HFFc6 (cell line): ENCODE results near the gene MAP3K3. TPM values are rescaled to one million over a fixed set of nuclear protein-coding genes. Genes with fewer than 3 reads are reported as not detected.

Source experiments
- DNase-seq: peaks from one replicate; pipeline ENCODE4 v3.0.0-alpha.2; 2018
- H3K27ac Mint-ChIP-seq: 2 replicates; pipeline ENCODE4 v1.8.0; 2020; ENCODE audit warnings: mild to moderate bottlenecking, mixed read lengths
- H3K27me3 Mint-ChIP-seq: 2 replicates; pipeline ENCODE4 v1.8.0; 2021; ENCODE audit warnings: mild to moderate bottlenecking, moderate library complexity, mixed read lengths; ENCODE audit not compliant: insufficient read depth
- H3K36me3 Mint-ChIP-seq: 2 replicates; pipeline ENCODE4 v1.8.0; 2021; ENCODE audit warnings: low read depth, mixed read lengths
- H3K4me1 Mint-ChIP-seq: 2 replicates; pipeline ENCODE4 v1.8.0; 2020; ENCODE audit warnings: low read depth, mixed read lengths
- H3K4me3 Mint-ChIP-seq: 2 replicates; pipeline ENCODE4 v1.8.0; 2020; ENCODE audit warnings: mild to moderate bottlenecking, moderate library complexity, mixed read lengths
- H3K9me3 Mint-ChIP-seq: 2 replicates; pipeline ENCODE4 v1.8.0; 2020; ENCODE audit warnings: mild to moderate bottlenecking, mixed read lengths
- CTCF ChIP-seq: fragments of 200-600 bp; sonication (generic); IDR thresholded peaks from 2 replicates; pipeline ENCODE4 v1.5.0; 2021; ENCODE audit warnings: antibody characterized with exemption, mild to moderate bottlenecking
- total RNA-seq, 6 experiments: library from RNA; stranded (reverse); fragmentation: NEBNext Ultra II Directional; extraction: Animal tissue kit (Norgen Biotek cat#: 25700); gene quantifications; 2 replicates in 1 of 6; 3 replicates in 5 of 6; pipeline ENCODE4 v1.2.3, GENCODE V29; 2021

Gene MAP3K3
- total RNA-seq, 6 experiments from 2014 or later: 24.2 to 31.5 (median 27.2) TPM

GRCh38 chr17:63676584-63676983, 54.4 kb downstream of the MAP3K3 start:
- TF ChIP-seq CTCF: no peak
- no peak for DNase-seq
- no peaks in the 10 kb centered on the region for H3K9me3 Mint-ChIP-seq
- H3K27me3 Mint-ChIP-seq: peaks cover 2% of the 10 kb centered on the region; the same call in 1 of the 2 replicates
- H3K36me3 Mint-ChIP-seq: peaks cover 5% of the 10 kb centered on the region; the same call in 1 of the 2 replicates
- no peak overlapping the region for H3K27ac Mint-ChIP-seq
- peaks cover 23% of the 10 kb centered on the region for H3K4me1 Mint-ChIP-seq
- H3K4me3 Mint-ChIP-seq: no peak overlapping the region

- Mint-ChIP-seq H3K27ac (no peak overlapping the region), H3K27me3 (peaks cover 2% of the 10 kb centered on the region; the same call in 1 of the 2 replicates), H3K36me3 (peaks cover 5% of the 10 kb centered on the region; the same call in 1 of the 2 replicates), H3K9me3 (no peaks in the 10 kb centered on the region), H3K4me3 (no peak overlapping the region), H3K4me1 (peaks cover 22% of the 10 kb centered on the region)
- no peak for DNase-seq
- no peak for TF ChIP-seq CTCF
Observed at GRCh38 chr17:63679214-63679613, 57.0 kb downstream of the MAP3K3 start.

- DNase-seq: no peak
- H3K9me3 Mint-ChIP-seq: no peaks in the 10 kb centered on the region
- H3K4me1 Mint-ChIP-seq: peaks cover 7% of the 10 kb centered on the region
- H3K4me3 Mint-ChIP-seq: no peak overlapping the region
- H3K27me3 Mint-ChIP-seq: no peaks in the 10 kb centered on the region
- no peak for TF ChIP-seq CTCF
- peaks cover 5% of the 10 kb centered on the region; the same call in 1 of the 2 replicates for H3K36me3 Mint-ChIP-seq
- no peak overlapping the region for H3K27ac Mint-ChIP-seq
Observed at GRCh38 chr17:63680700-63681099, 58.5 kb downstream of the MAP3K3 start.

GRCh38 chr17:63681530-63681929, 59.3 kb downstream of the MAP3K3 start:
- Mint-ChIP-seq H3K36me3 (peaks cover under 1% of the 10 kb centered on the region; the same call in 1 of the 2 replicates), H3K27ac (no peak overlapping the region), H3K4me3 (no peak overlapping the region), H3K9me3 (no peaks in the 10 kb centered on the region), H3K4me1 (no peaks in the 10 kb centered on the region), H3K27me3 (no peaks in the 10 kb centered on the region)
- DNase-seq: no peak
- no peak for TF ChIP-seq CTCF

GRCh38 chr17:63682441-63682840, 60.2 kb downstream of the MAP3K3 start:
- no peak overlapping the region for H3K27ac Mint-ChIP-seq
- no peak for TF ChIP-seq CTCF
- no peaks in the 10 kb centered on the region for H3K4me1 Mint-ChIP-seq
- no peaks in the 10 kb centered on the region for H3K36me3 Mint-ChIP-seq
- no peaks in the 10 kb centered on the region for H3K27me3 Mint-ChIP-seq
- no peak overlapping the region for H3K4me3 Mint-ChIP-seq
- DNase-seq: no peak
- no peaks in the 10 kb centered on the region for H3K9me3 Mint-ChIP-seq

GRCh38 chr17:63682981-63683380, 60.8 kb downstream of the MAP3K3 start:
- H3K4me1 Mint-ChIP-seq: no peaks in the 10 kb centered on the region
- no peaks in the 10 kb centered on the region for H3K27me3 Mint-ChIP-seq
- TF ChIP-seq CTCF: no peak
- H3K27ac Mint-ChIP-seq: no peak overlapping the region
- no peak for DNase-seq
- 0 out of 2 replicates have a peak, but pooled peaks cover 2% of the 10 kb centered on the region for H3K36me3 Mint-ChIP-seq
- H3K9me3 Mint-ChIP-seq: no peaks in the 10 kb centered on the region
- no peak overlapping the region for H3K4me3 Mint-ChIP-seq
